ENCODE data around the gene ZFP62. TPM values are rescaled to one million over a fixed set of nuclear protein-coding genes. Genes with fewer than 3 reads are reported as not detected.

Gene ZFP62
- total RNA-seq, 1 experiment from 2014 or later: 30.7 TPM

GRCh38 chr5:180831139-180832093 lies 29.7 kb downstream of the ZFP62 start:
- intact Hi-C loops (cut with micrococcal nuclease): no loop called here
- H4K20me1 ChIP-seq (ENCODE audit: insufficient read depth): no peaks in the 10 kb centered on the region
- RAD21 ChIA-PET (ENCODE audit: low non-redundant PET in 1 of 2, low total read pairs in 2 of 2, uncharacterized antibody in 2 of 2, unreplicated experiment in 2 of 2): no interaction called here
- DNase-seq (ENCODE audit: low read depth, low spot score) (peak; percentile 46), ATAC-seq (peak; percentile 91)
- TSS peak; percentile 73 for BruUV-seq (replicated peaks)
- H3K27ac ChIP-seq (ENCODE audit: low read depth, low read length): peak overlapping the region; percentile 93
- CTCF ChIA-PET: interaction anchor here (0.6 to 0.7 kb wide), 2 partner anchors 29 to 30 kb away, joined by 3 read pairs; partner anchors contain the start of gene ZFP62
- peaks cover 2 to 12% of the 10 kb centered on the region in 2 experiments; a peak in 1 of 4 replicates for H3K36me3 ChIP-seq (ENCODE audit: control insufficient read depth in 1 of 2, insufficient read depth in 2 of 2, low read length in 2 of 2)
- H3K9me2 ChIP-seq (ENCODE audit: insufficient read depth): no peaks in the 10 kb centered on the region
- peak overlapping the region; percentile 99 for H3K4me2 ChIP-seq (ENCODE audit: low read length)
- peak overlapping the region; percentile 92 for H3K9ac ChIP-seq (ENCODE audit: low read length)
- peaks cover 0 to 8% of the 10 kb centered on the region in 2 experiments; a peak in 1 of 4 replicates for H3K9me3 ChIP-seq (ENCODE audit: control insufficient read depth in 1 of 2, insufficient read depth in 1 of 2, low read depth in 1 of 2, low read length in 2 of 2)
- H3K79me2 ChIP-seq (ENCODE audit: insufficient read depth, low read length): peaks cover 18% of the 10 kb centered on the region; the same call in 1 of the 2 replicates
- H3K4me3 ChIP-seq (replicated peaks in 1 of 2; ENCODE audit: low read depth in 1 of 2, low read length in 2 of 2): peak overlapping the region; percentile 87
- H2AFZ ChIP-seq (ENCODE audit: low read depth, low read length, poor library complexity, severe bottlenecking): peak overlapping the region; percentile 74
- peaks cover 10 to 28% of the 10 kb centered on the region in 2 experiments; a peak in 3 of 4 replicates for H3K4me1 ChIP-seq (ENCODE audit: control insufficient read depth in 1 of 2, insufficient read depth in 2 of 2, low read length in 2 of 2)
- no peaks in the 10 kb centered on the region for H3K27me3 ChIP-seq (ENCODE audit: insufficient read depth, low read length)
- POLR2A ChIA-PET: interaction anchor here (0.6 to 1.8 kb wide), 2 partner anchors 29 to 1273 kb away, joined by 3 to 7 read pairs; partner anchors contain the start of gene ZFP62
- TF ChIP-seq POLR2A (IDR thresholded peaks at IDR 0.05; ENCODE audit: borderline replicate concordance, extremely low read depth, insufficient read depth, insufficient read length) (peak; percentile 74), EGR1 (IDR thresholded peaks at IDR 0.05; ENCODE audit: low read depth) (peak; percentile 50; the same call in 1 of the 2 replicates), EZH2 (IDR thresholded peaks at IDR 0.05) (no peak), EZH2phosphoT487 (IDR thresholded peaks at IDR 0.05; ENCODE audit: borderline replicate concordance) (no peak), TCF7L2 (IDR thresholded peaks at IDR 0.05; ENCODE audit: borderline replicate concordance, extremely low read depth, insufficient read depth, insufficient read length) (no peak), CEBPB (IDR thresholded peaks at IDR 0.05; ENCODE audit: low read depth) (no peak), ZFX (IDR thresholded peaks at IDR 0.05) (peak; percentile 88), FOSL1 (IDR thresholded peaks at IDR 0.05; ENCODE audit: low read depth) (no peak), POLR2AphosphoS5 (IDR thresholded peaks at IDR 0.05; ENCODE audit: low read depth, low read length) (peak; percentile 95), SIN3A (IDR thresholded peaks at IDR 0.05; ENCODE audit: low read depth) (no peak), ZNF274 (IDR thresholded peaks at IDR 0.05; ENCODE audit: low read depth, low read length) (no peak), CTCF (IDR thresholded peaks at IDR 0.05 in 2 of 3, conservative IDR thresholded peaks at IDR 0.05 in 1 of 3; ENCODE audit: borderline replicate concordance in 1 of 3, insufficient read depth in 1 of 3, low read depth in 2 of 3, low read length in 2 of 3) (no peak), JUND (IDR thresholded peaks at IDR 0.05) (no peak)
- TF ChIP-seq, protein P1, sequence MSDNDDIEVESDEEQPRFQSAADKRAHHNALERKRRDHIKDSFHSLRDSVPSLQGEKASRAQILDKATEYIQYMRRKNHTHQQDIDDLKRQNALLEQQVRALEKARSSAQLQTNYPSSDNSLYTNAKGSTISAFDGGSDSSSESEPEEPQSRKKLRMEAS (IDR thresholded peaks at IDR 0.05): peak; percentile 92
- TF ChIP-seq, protein P2, sequence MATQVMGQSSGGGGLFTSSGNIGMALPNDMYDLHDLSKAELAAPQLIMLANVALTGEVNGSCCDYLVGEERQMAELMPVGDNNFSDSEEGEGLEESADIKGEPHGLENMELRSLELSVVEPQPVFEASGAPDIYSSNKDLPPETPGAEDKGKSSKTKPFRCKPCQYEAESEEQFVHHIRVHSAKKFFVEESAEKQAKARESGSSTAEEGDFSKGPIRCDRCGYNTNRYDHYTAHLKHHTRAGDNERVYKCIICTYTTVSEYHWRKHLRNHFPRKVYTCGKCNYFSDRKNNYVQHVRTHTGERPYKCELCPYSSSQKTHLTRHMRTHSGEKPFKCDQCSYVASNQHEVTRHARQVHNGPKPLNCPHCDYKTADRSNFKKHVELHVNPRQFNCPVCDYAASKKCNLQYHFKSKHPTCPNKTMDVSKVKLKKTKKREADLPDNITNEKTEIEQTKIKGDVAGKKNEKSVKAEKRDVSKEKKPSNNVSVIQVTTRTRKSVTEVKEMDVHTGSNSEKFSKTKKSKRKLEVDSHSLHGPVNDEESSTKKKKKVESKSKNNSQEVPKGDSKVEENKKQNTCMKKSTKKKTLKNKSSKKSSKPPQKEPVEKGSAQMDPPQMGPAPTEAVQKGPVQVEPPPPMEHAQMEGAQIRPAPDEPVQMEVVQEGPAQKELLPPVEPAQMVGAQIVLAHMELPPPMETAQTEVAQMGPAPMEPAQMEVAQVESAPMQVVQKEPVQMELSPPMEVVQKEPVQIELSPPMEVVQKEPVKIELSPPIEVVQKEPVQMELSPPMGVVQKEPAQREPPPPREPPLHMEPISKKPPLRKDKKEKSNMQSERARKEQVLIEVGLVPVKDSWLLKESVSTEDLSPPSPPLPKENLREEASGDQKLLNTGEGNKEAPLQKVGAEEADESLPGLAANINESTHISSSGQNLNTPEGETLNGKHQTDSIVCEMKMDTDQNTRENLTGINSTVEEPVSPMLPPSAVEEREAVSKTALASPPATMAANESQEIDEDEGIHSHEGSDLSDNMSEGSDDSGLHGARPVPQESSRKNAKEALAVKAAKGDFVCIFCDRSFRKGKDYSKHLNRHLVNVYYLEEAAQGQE (IDR thresholded peaks at IDR 0.05; ENCODE audit: low read depth): no peak
- TF ChIP-seq, protein P3, sequence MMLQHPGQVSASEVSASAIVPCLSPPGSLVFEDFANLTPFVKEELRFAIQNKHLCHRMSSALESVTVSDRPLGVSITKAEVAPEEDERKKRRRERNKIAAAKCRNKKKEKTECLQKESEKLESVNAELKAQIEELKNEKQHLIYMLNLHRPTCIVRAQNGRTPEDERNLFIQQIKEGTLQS (IDR thresholded peaks at IDR 0.05): no peak
- TF ChIP-seq, protein P4, sequence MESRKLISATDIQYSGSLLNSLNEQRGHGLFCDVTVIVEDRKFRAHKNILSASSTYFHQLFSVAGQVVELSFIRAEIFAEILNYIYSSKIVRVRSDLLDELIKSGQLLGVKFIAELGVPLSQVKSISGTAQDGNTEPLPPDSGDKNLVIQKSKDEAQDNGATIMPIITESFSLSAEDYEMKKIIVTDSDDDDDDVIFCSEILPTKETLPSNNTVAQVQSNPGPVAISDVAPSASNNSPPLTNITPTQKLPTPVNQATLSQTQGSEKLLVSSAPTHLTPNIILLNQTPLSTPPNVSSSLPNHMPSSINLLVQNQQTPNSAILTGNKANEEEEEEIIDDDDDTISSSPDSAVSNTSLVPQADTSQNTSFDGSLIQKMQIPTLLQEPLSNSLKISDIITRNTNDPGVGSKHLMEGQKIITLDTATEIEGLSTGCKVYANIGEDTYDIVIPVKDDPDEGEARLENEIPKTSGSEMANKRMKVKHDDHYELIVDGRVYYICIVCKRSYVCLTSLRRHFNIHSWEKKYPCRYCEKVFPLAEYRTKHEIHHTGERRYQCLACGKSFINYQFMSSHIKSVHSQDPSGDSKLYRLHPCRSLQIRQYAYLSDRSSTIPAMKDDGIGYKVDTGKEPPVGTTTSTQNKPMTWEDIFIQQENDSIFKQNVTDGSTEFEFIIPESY (IDR thresholded peaks at IDR 0.05; ENCODE audit: extremely low read depth, insufficient replicate concordance, low read length): no peak
